ENCODE results near the gene GH2. TPM values are rescaled to one million over a fixed set of nuclear protein-coding genes. Genes with fewer than 3 reads are reported as not detected.

The GH2 gene

Small RNA genes within 50 kb of the gene (small RNA-seq; reads per million reads assigned to genes)
- gene AC040958.1 (ENCODE audit: insufficient read depth) (not detected), gene AC127029.1 (ENCODE audit: insufficient read depth) (not detected), gene GH1 (ENCODE audit: insufficient read depth) (not detected)
